NCI-H82 treated with DMSO at 0.1 percent for 48 hours (cell line): Measurements from ENCODE around the gene COA5.

Experiments used
- DNase-seq: peaks from one replicate; lab custom pipeline; 2025; ENCODE audit not compliant: unreplicated experiment; lab: John Stamatoyannopoulos, UW

COA5 gene

DNA sequence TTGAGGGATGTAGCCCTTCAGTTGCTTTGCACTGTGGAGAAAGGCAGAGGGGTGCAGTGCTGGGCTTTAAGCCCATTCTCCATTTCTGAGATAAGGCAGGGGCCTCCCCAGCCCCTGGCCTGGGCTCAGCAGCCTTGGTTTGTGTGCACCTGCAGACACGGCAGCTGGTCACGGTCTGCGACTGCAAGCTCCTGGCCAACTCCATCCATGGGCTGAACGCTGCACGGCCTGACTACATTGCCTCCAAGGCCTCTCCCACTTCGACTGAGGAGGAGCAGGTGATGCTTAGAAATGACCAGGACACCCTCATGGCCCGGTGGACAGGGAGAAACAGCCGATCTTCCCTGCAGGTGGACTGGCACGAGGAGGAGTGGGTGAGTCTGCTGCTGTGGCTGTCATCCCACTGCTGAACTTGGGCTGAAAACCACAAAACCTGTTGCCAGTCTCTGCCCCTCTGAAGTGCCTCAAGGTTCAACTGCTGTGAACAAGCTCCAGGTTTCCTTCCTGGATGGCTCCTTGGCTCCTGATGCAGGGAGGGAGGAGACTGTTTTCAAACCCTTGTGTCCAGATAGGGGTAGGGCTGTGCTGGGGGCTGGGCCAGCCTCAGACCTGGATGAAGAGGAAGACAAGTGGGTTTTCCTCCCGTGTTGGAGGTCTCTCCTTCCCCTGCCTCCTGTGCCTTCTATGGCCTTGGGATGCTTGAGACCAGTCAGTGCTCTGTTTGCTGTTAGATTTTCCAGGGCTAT, 54.0 kb downstream of the COA5 start:
- DNase-seq: no peak

DNA sequence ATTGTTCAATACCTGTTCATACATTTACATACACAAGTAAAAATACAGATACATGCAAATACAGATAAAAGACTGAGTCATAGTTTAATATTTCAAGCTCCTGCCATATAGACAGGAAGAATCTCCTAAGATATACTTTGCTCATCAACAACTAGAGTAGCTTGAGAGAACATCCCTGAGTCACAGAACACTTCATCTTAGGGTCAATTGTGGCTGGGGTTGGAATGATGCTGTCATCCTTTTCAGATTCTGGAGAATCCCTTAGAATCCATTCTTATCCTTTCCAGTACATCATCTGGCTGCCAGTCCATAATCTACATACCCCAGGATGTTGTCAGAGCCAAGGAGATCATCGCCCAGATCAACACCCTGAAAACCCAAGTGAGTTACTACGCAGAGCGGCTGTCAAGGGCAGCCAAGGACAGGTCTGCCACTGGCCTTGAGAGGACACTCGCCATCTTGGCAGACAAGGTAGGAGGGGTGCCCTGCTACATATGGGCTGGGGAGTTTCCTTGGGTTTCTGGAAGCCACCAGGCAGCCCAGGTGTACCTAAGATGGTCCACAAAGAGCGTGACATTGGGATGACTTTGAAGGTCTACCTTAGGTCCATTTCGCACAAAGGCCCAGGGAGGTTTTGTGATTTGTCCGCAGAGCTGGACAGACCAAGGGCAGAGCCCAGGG, 55.7 kb downstream of the COA5 start:
- DNase-seq: no peak

DNA sequence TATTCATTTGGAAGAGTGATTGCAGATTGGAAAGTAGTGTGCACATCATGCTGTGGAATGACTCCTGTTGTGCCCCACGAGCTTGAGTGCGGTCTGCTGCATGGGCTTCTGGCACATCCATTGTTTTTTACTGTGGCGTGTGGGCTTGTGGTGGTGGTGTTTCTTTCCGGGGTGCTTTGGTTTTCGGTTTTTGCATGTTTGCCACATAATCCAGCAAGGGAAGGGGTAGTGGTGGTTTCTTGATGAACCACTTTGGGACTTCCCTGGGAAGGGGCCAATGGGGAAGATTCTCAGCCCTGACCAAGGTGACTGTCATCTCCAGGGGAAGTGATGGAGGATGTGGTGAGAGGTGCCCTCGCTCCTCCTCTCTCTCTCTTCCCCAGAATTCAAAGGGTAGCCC, 57.0 kb downstream of the COA5 start:
- DNase-seq: no peak

DNA sequence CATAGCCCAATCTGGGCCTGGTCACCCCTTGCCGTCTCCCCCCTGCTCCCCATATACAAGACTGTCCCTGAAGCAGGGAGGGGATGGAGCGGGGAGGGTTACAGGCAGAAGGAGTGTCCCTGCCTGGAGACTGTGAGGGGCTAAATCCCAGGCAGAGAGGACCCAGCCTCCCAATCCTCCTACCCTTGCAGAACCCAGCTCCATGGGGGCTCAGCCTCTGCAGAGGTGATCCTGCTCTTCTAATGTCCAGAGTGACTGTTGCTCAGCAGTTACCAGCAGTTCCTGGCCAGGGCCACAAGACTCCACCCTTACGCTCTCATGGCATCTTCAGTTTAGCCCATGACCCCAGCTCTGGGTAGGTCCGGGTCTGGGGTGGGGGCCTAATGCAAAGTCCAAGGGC, 58.1 kb downstream of the COA5 start:
- DNase-seq: no peak
